Measurements from ENCODE around the gene RPL13A. TPM values are rescaled to one million over a fixed set of nuclear protein-coding genes. Genes with fewer than 3 reads are reported as not detected.
"Not testable (repeated sequence)": the region's sequence is repeated elsewhere in the genome, so short reads cannot be mapped to it uniquely, and the experiment has no call there.

Gene RPL13A
- total RNA-seq, 1 experiment from 2014 or later: 1,196 TPM

GRCh38 chr19:49470615-49470978, 16.8 kb upstream of the RPL13A start:
- ChIA-PET POLR2A (no interaction called here), CTCF (no interaction called here)
- no TSS peak for BruUV-seq (replicated peaks)
- H3K4me3 ChIP-seq (ENCODE audit: low read depth in 2 of 2, low read length in 2 of 2): no peak overlapping the region
- H3K27ac ChIP-seq (ENCODE audit: low read length): no peak overlapping the region
- intact Hi-C loops (cut with micrococcal nuclease; ENCODE audit: unreplicated experiment) (no loop called here), in situ Hi-C loops (cut with HindIII; ENCODE audit: low pct_unique_long_range_greater_than_20kb, low sequenced_read_pairs) (no loop called here)
- TF ChIP-seq POLR2AphosphoS5 (IDR thresholded peaks at IDR 0.05; ENCODE audit: low read depth, low read length) (no peak), REST (IDR thresholded peaks at IDR 0.05; ENCODE audit: insufficient read depth in 1 of 2, low read depth in 2 of 2, low read length in 1 of 2) (no peak), TCF7L2 (IDR thresholded peaks at IDR 0.05; ENCODE audit: low read depth, low read length) (no peak), SIN3A (IDR thresholded peaks at IDR 0.05; ENCODE audit: borderline replicate concordance, insufficient read depth, low read depth, low read length) (no peak)
- TF ChIP-seq, protein P1, sequence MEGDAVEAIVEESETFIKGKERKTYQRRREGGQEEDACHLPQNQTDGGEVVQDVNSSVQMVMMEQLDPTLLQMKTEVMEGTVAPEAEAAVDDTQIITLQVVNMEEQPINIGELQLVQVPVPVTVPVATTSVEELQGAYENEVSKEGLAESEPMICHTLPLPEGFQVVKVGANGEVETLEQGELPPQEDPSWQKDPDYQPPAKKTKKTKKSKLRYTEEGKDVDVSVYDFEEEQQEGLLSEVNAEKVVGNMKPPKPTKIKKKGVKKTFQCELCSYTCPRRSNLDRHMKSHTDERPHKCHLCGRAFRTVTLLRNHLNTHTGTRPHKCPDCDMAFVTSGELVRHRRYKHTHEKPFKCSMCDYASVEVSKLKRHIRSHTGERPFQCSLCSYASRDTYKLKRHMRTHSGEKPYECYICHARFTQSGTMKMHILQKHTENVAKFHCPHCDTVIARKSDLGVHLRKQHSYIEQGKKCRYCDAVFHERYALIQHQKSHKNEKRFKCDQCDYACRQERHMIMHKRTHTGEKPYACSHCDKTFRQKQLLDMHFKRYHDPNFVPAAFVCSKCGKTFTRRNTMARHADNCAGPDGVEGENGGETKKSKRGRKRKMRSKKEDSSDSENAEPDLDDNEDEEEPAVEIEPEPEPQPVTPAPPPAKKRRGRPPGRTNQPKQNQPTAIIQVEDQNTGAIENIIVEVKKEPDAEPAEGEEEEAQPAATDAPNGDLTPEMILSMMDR (IDR thresholded peaks at IDR 0.05): no peak
- no peaks in the 10 kb centered on the region for H3K27me3 ChIP-seq (ENCODE audit: control insufficient read depth, insufficient read depth, low read length)
- no peak for ATAC-seq
- DNase-seq (ENCODE audit: low read depth, low spot score): no peak
- no peaks in the 10 kb centered on the region for H3K36me3 ChIP-seq (ENCODE audit: control insufficient read depth, insufficient read depth, low read length)
- no peaks in the 10 kb centered on the region for H3K9me3 ChIP-seq (ENCODE audit: control insufficient read depth, insufficient read depth, low read depth, low read length)
- H3K4me1 ChIP-seq (ENCODE audit: control insufficient read depth, insufficient read depth, low read length): no peaks in the 10 kb centered on the region

GRCh38 chr19:49472936-49473335, 14.5 kb upstream of the RPL13A start:
- in situ Hi-C loops (cut with HindIII; ENCODE audit: low pct_unique_long_range_greater_than_20kb, low sequenced_read_pairs): no loop called here
- ChIA-PET CTCF (no interaction called here), POLR2A (interaction anchor here (0.5 kb wide), 1 partner anchor 258 kb away, joined by 10 read pairs; no protein-coding TSS in a partner anchor)
- H3K4me1 ChIP-seq (ENCODE audit: control insufficient read depth, insufficient read depth, low read length): no peaks in the 10 kb centered on the region
- DNase-seq (ENCODE audit: low read depth, low spot score) (no peak), ATAC-seq (no peak)
- no peak overlapping the region for H3K4me3 ChIP-seq (ENCODE audit: low read depth in 2 of 2, low read length in 2 of 2)
- H3K36me3 ChIP-seq (ENCODE audit: control insufficient read depth, insufficient read depth, low read length): no peaks in the 10 kb centered on the region
- no peaks in the 10 kb centered on the region for H3K9me3 ChIP-seq (ENCODE audit: control insufficient read depth, insufficient read depth, low read depth, low read length)
- H3K27me3 ChIP-seq (ENCODE audit: control insufficient read depth, insufficient read depth, low read length): no peaks in the 10 kb centered on the region
- no peak for TF ChIP-seq POLR2AphosphoS5 (IDR thresholded peaks at IDR 0.05; ENCODE audit: low read depth, low read length)
- TF ChIP-seq, protein P1 (IDR thresholded peaks at IDR 0.05): no peak
- no peak for TF ChIP-seq TCF7L2 (IDR thresholded peaks at IDR 0.05; ENCODE audit: low read depth, low read length)
- no peak for TF ChIP-seq SIN3A (IDR thresholded peaks at IDR 0.05; ENCODE audit: borderline replicate concordance, insufficient read depth, low read depth, low read length)
- no peak for TF ChIP-seq REST (IDR thresholded peaks at IDR 0.05; ENCODE audit: insufficient read depth in 1 of 2, low read depth in 2 of 2, low read length in 1 of 2)
- intact Hi-C loops (cut with micrococcal nuclease; ENCODE audit: unreplicated experiment): no loop called here
- H3K27ac ChIP-seq (ENCODE audit: low read length): no peak overlapping the region
- no TSS peak for BruUV-seq (replicated peaks)

- BruUV-seq (replicated peaks); ATAC-seq; intact Hi-C loops (cut with micrococcal nuclease; ENCODE audit: unreplicated experiment); in situ Hi-C loops (cut with HindIII; ENCODE audit: low pct_unique_long_range_greater_than_20kb, low sequenced_read_pairs); H3K36me3 ChIP-seq (ENCODE audit: control insufficient read depth, insufficient read depth, low read length); H3K27ac ChIP-seq (ENCODE audit: low read length); DNase-seq (ENCODE audit: low read depth, low spot score); H3K27me3 ChIP-seq (ENCODE audit: control insufficient read depth, insufficient read depth, low read length); H3K9me3 ChIP-seq (ENCODE audit: control insufficient read depth, insufficient read depth, low read depth, low read length); H3K4me1 ChIP-seq (ENCODE audit: control insufficient read depth, insufficient read depth, low read length): not testable (repeated sequence)
- CTCF ChIA-PET: interaction anchor here (0.9 kb wide), 1 partner anchor 73 kb away, joined by 3 read pairs; no protein-coding TSS in a partner anchor
- H3K4me3 ChIP-seq (ENCODE audit: low read depth in 2 of 2, low read length in 2 of 2): peak overlapping the region in 1 of 2 experiments; percentile 59; a peak in 2 of 4 replicates
- POLR2A ChIA-PET: interaction anchor here (0.5 kb wide), 1 partner anchor 258 kb away, joined by 10 read pairs; no protein-coding TSS in a partner anchor
Observed at GRCh38 chr19:49473501-49473867, 13.9 kb upstream of the RPL13A start.
